ENCODE data around the gene CDPF1. TPM values are rescaled to one million over a fixed set of nuclear protein-coding genes. Genes with fewer than 3 reads are reported as not detected.

The CDPF1 gene
- total RNA-seq, 1 donor from 2014 or later: 11.1 TPM

GRCh38 chr22:46275455-46276122 is 25.5 kb upstream of the CDPF1 start:
- no peak for DNase-seq (ENCODE audit: extremely low spot score, unreplicated experiment)
- no peaks in the 10 kb centered on the region for H3K27me3 Mint-ChIP-seq (ENCODE audit: unreplicated experiment)

GRCh38 chr22:46274381-46274780 is 24.3 kb upstream of the CDPF1 start:
- peaks cover 26% of the 10 kb centered on the region for H3K36me3 Mint-ChIP-seq (ENCODE audit: unreplicated experiment)
- no peak for TF ChIP-seq CTCF (IDR thresholded peaks at IDR 0.05)
- H3K4me1 Mint-ChIP-seq (ENCODE audit: unreplicated experiment): peaks cover 7% of the 10 kb centered on the region
- H3K27me3 Mint-ChIP-seq (ENCODE audit: unreplicated experiment): no peaks in the 10 kb centered on the region
- no peak for DNase-seq (ENCODE audit: extremely low spot score, unreplicated experiment)
- H3K9me3 Mint-ChIP-seq (ENCODE audit: unreplicated experiment): peaks cover 4% of the 10 kb centered on the region
- no peak overlapping the region for H3K27ac Mint-ChIP-seq (ENCODE audit: unreplicated experiment)
- H3K4me3 Mint-ChIP-seq (ENCODE audit: unreplicated experiment): no peak overlapping the region

More at GRCh38 chr22:46275455-46276122, 25.5 kb upstream of the CDPF1 start:
- Mint-ChIP-seq H3K4me1 (ENCODE audit: unreplicated experiment) (no peaks in the 10 kb centered on the region), H3K36me3 (ENCODE audit: unreplicated experiment) (peaks cover 26% of the 10 kb centered on the region), H3K4me3 (ENCODE audit: unreplicated experiment) (no peak overlapping the region), H3K9me3 (ENCODE audit: unreplicated experiment) (peaks cover 4% of the 10 kb centered on the region), H3K27ac (ENCODE audit: unreplicated experiment) (no peak overlapping the region)
- TF ChIP-seq CTCF (IDR thresholded peaks at IDR 0.05): no peak

- Mint-ChIP-seq H3K4me3 (ENCODE audit: unreplicated experiment) (no peak overlapping the region), H3K4me1 (ENCODE audit: unreplicated experiment) (peaks cover 15% of the 10 kb centered on the region), H3K9me3 (ENCODE audit: unreplicated experiment) (peaks cover 4% of the 10 kb centered on the region), H3K36me3 (ENCODE audit: unreplicated experiment) (peaks cover 26% of the 10 kb centered on the region), H3K27ac (ENCODE audit: unreplicated experiment) (no peak overlapping the region), H3K27me3 (ENCODE audit: unreplicated experiment) (no peaks in the 10 kb centered on the region)
- DNase-seq (ENCODE audit: extremely low spot score, unreplicated experiment): no peak
- TF ChIP-seq CTCF (IDR thresholded peaks at IDR 0.05): no peak
Measured at GRCh38 chr22:46273432-46274148, 23.5 kb upstream of the CDPF1 start.

GRCh38 chr22:46272762-46273431 is 22.8 kb upstream of the CDPF1 start:
- Mint-ChIP-seq H3K27ac (ENCODE audit: unreplicated experiment) (no peak overlapping the region), H3K4me3 (ENCODE audit: unreplicated experiment) (no peak overlapping the region), H3K36me3 (ENCODE audit: unreplicated experiment) (peaks cover 19% of the 10 kb centered on the region), H3K27me3 (ENCODE audit: unreplicated experiment) (no peaks in the 10 kb centered on the region), H3K9me3 (ENCODE audit: unreplicated experiment) (peaks cover 4% of the 10 kb centered on the region), H3K4me1 (ENCODE audit: unreplicated experiment) (peaks cover 19% of the 10 kb centered on the region)
- no peak for DNase-seq (ENCODE audit: extremely low spot score, unreplicated experiment)
- TF ChIP-seq CTCF (IDR thresholded peaks at IDR 0.05): no peak

GRCh38 chr22:46272196-46272595 is 22.1 kb upstream of the CDPF1 start:
- Mint-ChIP-seq H3K36me3 (ENCODE audit: unreplicated experiment) (peaks cover 19% of the 10 kb centered on the region), H3K4me1 (ENCODE audit: unreplicated experiment) (peaks cover 24% of the 10 kb centered on the region), H3K27me3 (ENCODE audit: unreplicated experiment) (no peaks in the 10 kb centered on the region), H3K4me3 (ENCODE audit: unreplicated experiment) (no peak overlapping the region), H3K27ac (ENCODE audit: unreplicated experiment) (no peak overlapping the region), H3K9me3 (ENCODE audit: unreplicated experiment) (peaks cover 4% of the 10 kb centered on the region)
- DNase-seq (ENCODE audit: extremely low spot score, unreplicated experiment): no peak
- no peak for TF ChIP-seq CTCF (IDR thresholded peaks at IDR 0.05)
